GM18858 (cell line): Measurements from ENCODE around the gene SEMA5B.

Source experiments
- ATAC-seq: cut with Tn5 transposase; IDR thresholded peaks from one replicate; pipeline ENCODE4 v1.9.1; 2021; ENCODE audit not compliant: unreplicated experiment

SEMA5B gene

GRCh38 chr3:122903171-122903570 lies 124.4 kb downstream of the SEMA5B start:
- ATAC-seq, result no peak

- no peak for ATAC-seq
Observed at GRCh38 chr3:122902326-122902725, 125.2 kb downstream of the SEMA5B start.

DNA sequence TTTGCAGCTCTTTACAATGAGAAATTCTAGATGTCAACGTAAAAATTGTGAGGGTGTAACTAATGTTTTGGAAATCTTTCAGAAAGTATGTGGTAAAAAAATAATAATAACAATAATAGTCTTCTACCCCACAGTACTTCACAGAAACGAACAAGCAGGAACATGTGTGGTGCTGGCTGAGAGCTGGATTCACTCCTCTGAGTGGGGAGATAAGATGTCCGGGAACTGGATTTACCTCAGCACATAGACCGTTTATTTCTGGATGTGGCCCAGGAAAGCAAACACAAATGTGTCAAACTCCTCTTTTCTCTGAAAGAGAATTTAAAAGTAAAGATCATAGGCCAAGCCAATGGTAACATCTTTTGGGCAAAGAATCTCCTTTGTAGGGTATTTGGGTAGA lies 129.3 kb downstream of the SEMA5B start:
- ATAC-seq, result no peak

DNA sequence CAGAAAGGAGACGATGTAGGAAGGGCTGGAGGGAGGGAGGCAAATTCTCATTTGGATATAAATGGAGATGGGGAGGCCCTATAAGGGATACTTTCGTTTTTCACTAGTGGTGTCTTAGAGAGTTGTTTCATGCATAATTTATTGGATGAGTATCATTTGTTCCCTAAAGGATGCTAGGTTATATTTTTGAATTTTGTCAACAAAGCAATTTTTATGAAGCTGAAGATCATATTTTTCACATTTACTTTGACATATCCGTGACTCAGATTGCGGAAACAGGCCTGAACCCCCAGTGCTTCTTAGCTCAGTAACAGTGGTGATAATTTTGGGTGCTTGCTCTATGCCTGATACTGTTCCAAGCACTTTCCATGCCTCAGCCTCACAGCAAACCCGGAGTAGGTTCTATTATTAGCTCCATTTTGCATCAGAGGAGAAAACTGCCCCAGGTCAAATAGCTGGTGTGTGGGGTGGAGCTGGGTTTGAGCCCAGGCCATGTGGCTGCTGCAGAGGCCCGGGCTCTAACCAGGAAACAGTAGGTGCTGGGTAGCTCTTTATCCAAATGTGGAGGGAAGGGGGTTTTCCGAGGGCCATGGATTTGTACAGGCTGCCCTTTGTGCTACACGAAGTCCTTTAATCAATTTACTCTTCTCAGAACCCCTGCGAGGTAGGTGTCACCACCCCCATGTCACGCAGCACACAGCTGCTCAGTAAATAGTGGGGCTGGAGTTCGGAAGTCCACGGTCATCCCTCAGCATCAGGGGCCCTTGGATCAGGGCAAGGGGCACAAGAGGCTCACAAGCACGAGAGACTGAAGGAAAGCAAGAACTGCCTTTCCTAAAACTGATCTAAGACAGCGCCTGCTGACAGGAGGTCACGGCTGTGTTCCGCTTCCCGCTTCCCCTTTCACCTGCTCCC lies 133.6 kb downstream of the SEMA5B start:
- no peak for ATAC-seq

DNA sequence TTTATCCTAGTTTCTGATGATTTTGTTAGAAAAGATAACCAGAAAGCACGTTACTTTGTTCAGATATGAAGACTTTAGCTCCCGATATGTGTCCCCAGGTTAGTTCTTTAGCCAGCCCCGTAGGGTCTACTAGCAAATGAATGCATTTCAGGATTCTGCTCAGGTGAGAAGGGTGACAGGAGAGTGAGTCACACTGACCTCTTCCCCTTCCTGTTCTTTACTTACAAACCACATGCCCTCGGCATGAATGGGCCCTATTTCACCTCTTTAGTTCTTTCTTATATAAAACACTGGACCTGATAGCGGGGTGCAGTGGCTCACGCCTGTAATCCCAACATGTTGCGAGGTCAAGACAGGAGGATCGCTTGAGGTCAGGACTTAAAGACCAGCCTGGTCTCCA lies 134.3 kb downstream of the SEMA5B start:
- no peak for ATAC-seq

GRCh38 chr3:122892118-122892960 lies 135.2 kb downstream of the SEMA5B start:
- ATAC-seq, result no peak

DNA sequence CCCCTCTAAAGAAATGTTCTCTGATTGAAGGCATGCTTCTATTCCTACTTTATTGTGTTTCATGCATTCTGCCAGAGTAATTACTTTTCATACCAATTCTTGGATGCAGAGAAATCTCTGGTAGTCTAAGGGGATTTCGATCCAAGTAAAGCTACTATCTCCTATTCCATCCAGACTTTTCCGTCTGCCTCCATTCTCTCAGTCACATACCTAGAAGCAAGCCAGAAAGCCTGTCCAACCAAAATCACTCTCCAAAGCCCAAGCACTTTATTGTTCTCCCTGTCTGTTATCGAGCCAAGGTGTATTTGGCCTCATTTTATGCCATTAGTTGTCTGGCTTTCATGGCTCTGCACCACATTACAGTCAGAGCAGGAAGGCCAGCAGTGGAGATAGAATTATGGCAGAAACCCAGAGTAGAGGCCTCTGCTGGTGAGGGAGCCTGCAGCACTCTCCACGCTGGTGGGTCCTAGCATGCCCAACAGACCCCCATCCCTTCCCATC lies 136.8 kb downstream of the SEMA5B start:
- no peak for ATAC-seq

GRCh38 chr3:122890077-122890719 lies 137.4 kb downstream of the SEMA5B start:
- ATAC-seq, result no peak

- no peak for ATAC-seq
Observed at GRCh38 chr3:122886946-122887345, 140.6 kb downstream of the SEMA5B start.

GRCh38 chr3:122886251-122886650 lies 141.3 kb downstream of the SEMA5B start:
- no peak for ATAC-seq

- no peak for ATAC-seq
Observed at GRCh38 chr3:122882361-122882947, 145.1 kb downstream of the SEMA5B start.

- no peak for ATAC-seq
Observed at GRCh38 chr3:122880624-122881023, 146.9 kb downstream of the SEMA5B start.

- no peak for ATAC-seq
Observed at GRCh38 chr3:122880173-122880572, 147.4 kb downstream of the SEMA5B start.

- ATAC-seq, result no peak
Observed at GRCh38 chr3:122875547-122876127, 151.9 kb downstream of the SEMA5B start.

- ATAC-seq, result no peak
Observed at GRCh38 chr3:122873741-122874515, 153.6 kb downstream of the SEMA5B start.

DNA sequence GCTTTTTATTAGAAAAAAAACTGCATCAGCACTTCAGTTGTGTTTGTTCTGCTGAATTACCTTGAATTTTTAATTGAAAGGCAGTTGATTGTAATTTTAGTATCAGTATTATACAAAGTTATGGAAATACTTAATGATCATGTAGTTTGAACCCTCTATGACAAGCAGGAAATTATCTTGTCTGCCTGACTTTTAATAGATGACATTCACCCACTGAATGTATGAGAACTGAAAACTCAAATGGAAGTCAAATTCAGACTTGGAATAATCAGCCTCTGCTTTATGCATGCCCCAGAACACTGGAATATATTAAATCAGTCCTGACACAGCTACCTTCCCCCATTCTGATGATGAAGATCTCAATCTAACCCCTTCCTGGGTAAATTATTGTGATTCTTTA lies 159.2 kb downstream of the SEMA5B start:
- no peak for ATAC-seq

- ATAC-seq, result no peak
Observed at GRCh38 chr3:122864498-122864897, 163.1 kb downstream of the SEMA5B start.

DNA sequence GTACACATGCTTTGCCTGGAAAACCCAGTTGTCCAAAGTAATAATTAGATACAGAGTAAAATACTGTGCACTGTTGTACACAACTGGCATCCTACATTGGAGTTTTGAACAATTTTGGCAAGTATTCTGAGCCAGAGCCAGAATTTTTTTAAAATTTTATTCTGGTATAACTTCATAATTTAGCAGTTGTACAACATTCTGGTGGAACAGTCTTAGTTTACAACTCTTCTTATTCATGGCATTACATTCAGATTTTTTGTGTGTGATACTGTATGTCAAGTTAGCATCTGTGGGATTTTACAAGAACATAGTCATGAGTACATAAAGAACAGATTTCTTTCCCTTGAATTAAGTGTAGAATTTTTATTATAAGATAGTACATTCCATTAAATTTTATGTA lies 165.2 kb downstream of the SEMA5B start:
- ATAC-seq, result no peak
